ENCODE results near the gene ADISSP.
A peak's percentile ranks its signal among the peaks of the same experiment; 100 is the strongest.

The ADISSP gene

GRCh38 chr20:3783511-3784195 lies 16.1 kb upstream of the ADISSP start:
- no peak for TF ChIP-seq CTCF (IDR thresholded peaks at IDR 0.05; ENCODE audit: extremely low read depth, missing control alignments)
- DNase-seq (ENCODE audit: low spot score): no peak

- no peak for DNase-seq (ENCODE audit: low spot score)
- TF ChIP-seq CTCF (IDR thresholded peaks at IDR 0.05; ENCODE audit: extremely low read depth, missing control alignments): no peak
These were observed 15.5 kb upstream of the ADISSP start for GRCh38 chr20:3783068-3783489.

- no peak for DNase-seq (ENCODE audit: low spot score)
- no peak for TF ChIP-seq CTCF (IDR thresholded peaks at IDR 0.05; ENCODE audit: extremely low read depth, missing control alignments)
These were observed 15.0 kb upstream of the ADISSP start for GRCh38 chr20:3782597-3782996.

GRCh38 chr20:3781153-3781910 lies 13.8 kb upstream of the ADISSP start, which contains the start of gene SPEF1:
TSS of gene SPEF1 (minus strand) at chr20:3781448. CDS start at chr20:3781287, 161 bp downstream.
- DNase-seq (ENCODE audit: low spot score): peak; percentile 89
- peak; percentile 15 for TF ChIP-seq CTCF (IDR thresholded peaks at IDR 0.05; ENCODE audit: extremely low read depth, missing control alignments)

GRCh38 chr20:3778976-3779375 lies 11.4 kb upstream of the ADISSP start:
- no peak for TF ChIP-seq CTCF (IDR thresholded peaks at IDR 0.05; ENCODE audit: extremely low read depth, missing control alignments)
- no peak for DNase-seq (ENCODE audit: low spot score)

- DNase-seq (ENCODE audit: low spot score): peak; percentile 69
- no peak for TF ChIP-seq CTCF (IDR thresholded peaks at IDR 0.05; ENCODE audit: extremely low read depth, missing control alignments)
These were observed 10.4 kb upstream of the ADISSP start for GRCh38 chr20:3777716-3778629.

Data from GM20000 (cell line).